NCI-H128 (cell line): Measurements from ENCODE around the gene SLC25A12.

ENCODE experiments used
- DNase-seq: peaks from one replicate; lab custom pipeline; 2025; ENCODE audit not compliant: unreplicated experiment; lab: John Stamatoyannopoulos, UW

SLC25A12 gene

GRCh38 chr2:171735991-171736710 is 157.9 kb downstream of the SLC25A12 start:
- DNase-seq: no peak
